SIG-M5 treated with dmso at 0.1 percent for 504 hours (cell line): ENCODE measurements around the gene ACIN1.

ENCODE experiments used
- DNase-seq: peaks from one replicate; lab custom pipeline; 2025; ENCODE audit not compliant: unreplicated experiment; lab: John Stamatoyannopoulos, UW

ACIN1 gene, protein sequence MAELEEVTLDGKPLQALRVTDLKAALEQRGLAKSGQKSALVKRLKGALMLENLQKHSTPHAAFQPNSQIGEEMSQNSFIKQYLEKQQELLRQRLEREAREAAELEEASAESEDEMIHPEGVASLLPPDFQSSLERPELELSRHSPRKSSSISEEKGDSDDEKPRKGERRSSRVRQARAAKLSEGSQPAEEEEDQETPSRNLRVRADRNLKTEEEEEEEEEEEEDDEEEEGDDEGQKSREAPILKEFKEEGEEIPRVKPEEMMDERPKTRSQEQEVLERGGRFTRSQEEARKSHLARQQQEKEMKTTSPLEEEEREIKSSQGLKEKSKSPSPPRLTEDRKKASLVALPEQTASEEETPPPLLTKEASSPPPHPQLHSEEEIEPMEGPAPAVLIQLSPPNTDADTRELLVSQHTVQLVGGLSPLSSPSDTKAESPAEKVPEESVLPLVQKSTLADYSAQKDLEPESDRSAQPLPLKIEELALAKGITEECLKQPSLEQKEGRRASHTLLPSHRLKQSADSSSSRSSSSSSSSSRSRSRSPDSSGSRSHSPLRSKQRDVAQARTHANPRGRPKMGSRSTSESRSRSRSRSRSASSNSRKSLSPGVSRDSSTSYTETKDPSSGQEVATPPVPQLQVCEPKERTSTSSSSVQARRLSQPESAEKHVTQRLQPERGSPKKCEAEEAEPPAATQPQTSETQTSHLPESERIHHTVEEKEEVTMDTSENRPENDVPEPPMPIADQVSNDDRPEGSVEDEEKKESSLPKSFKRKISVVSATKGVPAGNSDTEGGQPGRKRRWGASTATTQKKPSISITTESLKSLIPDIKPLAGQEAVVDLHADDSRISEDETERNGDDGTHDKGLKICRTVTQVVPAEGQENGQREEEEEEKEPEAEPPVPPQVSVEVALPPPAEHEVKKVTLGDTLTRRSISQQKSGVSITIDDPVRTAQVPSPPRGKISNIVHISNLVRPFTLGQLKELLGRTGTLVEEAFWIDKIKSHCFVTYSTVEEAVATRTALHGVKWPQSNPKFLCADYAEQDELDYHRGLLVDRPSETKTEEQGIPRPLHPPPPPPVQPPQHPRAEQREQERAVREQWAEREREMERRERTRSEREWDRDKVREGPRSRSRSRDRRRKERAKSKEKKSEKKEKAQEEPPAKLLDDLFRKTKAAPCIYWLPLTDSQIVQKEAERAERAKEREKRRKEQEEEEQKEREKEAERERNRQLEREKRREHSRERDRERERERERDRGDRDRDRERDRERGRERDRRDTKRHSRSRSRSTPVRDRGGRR

DNA sequence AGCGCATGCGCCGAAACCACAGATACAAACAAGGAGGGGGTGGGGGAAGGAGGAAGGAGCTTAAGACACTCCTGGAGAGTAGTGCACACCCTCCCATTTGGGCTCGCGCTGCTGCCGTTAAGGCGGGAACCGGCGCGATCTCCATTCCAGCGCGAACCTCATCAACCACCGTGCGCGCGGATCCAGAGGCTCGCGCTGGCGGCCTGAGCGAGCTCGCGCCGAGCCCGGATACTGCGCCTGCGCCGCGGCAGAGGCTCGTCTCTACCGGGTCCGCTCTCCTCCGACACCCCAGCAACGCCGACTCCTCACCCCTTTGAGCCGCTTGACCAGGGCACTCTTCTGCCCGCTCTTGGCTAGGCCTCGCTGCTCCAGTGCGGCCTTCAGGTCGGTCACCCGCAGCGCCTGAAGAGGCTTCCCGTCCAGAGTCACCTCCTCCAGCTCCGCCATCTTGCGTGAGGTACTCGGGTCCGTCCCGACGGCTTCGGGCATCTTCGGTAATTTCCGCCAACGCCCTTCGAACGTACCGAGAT lies at the start of gene ACIN1:
Gene ACIN1, minus strand, starts transcription at position 471 of the 530 bp plus-strand sequence. Its CDS starts 24 bp downstream, at position 447.
- DNase-seq = no peak

DNA sequence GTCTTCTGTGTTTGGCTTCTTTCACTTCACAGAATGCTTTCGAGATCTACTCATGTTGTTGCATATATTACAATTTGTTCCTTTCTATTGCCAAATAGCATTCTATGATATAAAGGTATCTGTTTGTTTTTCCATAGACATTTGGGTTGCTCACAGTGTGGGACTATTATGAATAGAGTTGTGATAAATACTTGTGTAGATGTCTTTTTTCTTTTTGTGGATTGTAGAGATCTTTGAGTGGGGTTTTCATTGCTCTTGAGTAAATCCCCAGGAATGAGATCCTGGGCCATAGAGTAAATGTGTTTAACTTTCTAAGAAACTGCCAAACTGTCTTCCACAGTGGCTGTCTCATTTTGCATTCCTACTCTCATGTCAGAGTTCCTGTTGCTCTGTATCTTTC lies 49.0 kb upstream of the ACIN1 start:
- DNase-seq = no peak

DNA sequence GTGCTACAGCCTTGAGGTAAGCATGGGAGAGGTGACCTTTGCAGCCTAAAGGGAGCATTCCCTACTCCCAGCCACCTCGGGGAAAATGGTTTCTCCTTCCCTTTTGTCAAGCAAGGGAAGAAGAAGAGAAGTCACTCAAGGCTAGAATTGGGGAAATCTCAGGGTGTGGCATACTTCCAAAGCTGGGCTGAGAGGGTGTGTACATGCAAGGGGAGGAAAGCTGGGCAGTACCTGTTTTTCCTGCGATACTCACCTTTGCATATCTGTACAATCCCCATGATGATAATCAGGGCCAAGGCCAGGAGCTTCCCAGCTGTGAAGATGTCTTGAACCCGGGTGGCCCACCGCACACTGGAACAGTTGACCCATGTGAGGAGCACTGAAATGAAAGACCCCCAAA lies 47.9 kb upstream of the ACIN1 start:
- no peak for DNase-seq

DNA sequence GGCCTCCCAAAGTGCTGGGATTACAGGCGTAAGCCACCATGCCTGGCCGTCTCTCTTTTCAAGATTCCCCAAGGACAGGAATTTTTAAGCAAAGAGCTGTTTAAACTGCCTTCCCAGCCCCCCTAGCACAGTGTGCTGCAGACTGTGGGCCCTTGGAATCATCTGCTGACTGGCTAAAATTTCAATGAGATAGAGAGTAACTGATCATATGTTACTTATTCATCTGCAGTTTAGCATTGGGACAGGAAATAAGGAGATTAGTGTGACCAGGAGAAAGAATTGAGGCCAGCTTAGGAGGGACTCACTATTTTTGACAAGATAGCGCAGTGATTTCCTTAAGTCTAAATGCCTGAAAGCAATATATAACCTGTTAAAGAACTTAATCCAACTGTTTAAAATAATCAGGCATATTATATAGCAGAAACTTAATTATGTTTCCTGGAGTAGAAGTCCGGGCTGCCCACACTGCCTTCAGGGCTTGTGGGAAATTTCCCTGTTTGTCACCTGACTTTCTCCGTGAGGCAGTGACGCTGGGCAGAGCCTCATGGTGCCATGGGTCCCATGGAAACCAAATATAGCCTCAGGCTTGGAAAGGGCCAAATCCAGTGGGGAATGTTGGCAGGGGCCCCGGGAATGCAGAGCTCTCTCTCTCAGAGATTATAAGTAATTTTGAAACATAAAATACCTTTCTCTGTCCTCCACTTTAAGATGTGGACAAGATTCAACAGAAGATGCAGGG lies 46.9 kb upstream of the ACIN1 start:
- peak; percentile 38 for DNase-seq

DNA sequence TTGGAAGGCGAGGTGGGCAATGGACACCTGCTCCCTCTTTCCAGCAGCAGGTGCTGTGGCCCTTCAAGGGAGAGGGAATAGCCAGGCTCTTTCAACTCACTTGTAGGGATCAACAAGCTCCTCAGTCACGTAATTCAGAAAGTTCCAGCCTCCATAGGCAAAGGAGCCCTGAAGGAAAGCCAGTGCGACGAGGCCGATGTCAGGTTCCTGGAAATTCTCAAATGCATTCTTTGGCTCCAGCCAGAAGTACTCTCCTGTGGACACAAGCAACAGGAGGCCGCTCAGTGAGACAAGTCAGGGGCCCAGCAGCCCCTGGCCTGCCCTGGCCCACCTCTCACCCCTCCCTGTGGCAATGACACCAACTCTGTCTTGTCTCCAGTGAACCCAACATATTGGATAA lies 45.4 kb upstream of the ACIN1 start:
- DNase-seq = no peak

DNA sequence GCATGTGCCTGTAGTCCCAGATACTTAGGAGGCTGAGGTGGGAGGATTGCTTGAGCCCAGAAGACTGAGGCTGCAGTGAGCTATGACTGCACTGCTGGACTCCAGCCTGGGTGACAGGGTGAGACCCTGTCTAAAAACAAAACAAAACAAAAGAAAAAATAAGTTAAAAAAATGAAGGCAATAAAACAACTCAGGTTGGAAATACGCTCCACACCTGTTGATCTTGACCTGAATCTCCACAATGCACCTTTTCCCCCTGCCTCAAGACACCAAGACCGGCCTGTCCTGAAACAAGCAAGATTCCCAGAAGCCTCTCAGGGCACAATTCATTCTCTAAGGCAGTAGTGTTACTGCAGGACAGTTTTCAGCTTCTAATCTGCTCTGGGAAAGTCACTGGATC lies 44.9 kb upstream of the ACIN1 start:
- no peak for DNase-seq

DNA sequence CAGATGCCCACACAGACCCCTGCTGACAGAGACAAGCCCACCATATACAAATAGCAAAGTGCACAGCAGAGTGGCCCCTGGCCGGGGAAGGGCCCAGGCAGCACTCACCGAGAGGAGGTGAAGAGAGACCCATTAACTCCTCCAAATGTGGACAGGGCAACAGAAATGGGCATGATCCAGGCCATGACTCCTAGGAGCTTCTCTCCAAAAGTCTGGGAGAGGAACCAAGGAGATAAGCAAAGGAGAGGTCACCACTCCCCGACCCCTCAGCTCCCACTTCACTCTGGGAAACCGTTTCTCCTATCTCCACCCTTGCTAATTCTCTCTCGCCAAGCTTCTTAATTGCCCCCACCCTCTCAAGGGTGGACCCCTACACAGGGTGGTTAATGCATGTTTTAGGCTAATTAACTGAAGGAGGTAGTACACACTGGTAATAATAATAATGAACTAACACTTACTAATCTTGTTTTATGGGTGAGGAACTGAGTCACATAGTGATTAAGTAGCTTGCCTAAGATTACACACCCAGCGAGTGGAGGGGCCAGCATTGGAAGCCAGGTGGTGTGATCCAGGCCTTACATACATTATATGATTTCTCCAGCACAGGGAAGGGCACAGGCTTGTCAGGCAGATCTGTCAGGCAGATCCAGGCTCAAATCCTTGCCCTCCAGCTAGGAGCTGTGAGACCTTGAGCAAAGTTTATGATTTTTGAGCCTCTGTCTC lies 43.0 kb upstream of the ACIN1 start:
- no peak for DNase-seq

DNA sequence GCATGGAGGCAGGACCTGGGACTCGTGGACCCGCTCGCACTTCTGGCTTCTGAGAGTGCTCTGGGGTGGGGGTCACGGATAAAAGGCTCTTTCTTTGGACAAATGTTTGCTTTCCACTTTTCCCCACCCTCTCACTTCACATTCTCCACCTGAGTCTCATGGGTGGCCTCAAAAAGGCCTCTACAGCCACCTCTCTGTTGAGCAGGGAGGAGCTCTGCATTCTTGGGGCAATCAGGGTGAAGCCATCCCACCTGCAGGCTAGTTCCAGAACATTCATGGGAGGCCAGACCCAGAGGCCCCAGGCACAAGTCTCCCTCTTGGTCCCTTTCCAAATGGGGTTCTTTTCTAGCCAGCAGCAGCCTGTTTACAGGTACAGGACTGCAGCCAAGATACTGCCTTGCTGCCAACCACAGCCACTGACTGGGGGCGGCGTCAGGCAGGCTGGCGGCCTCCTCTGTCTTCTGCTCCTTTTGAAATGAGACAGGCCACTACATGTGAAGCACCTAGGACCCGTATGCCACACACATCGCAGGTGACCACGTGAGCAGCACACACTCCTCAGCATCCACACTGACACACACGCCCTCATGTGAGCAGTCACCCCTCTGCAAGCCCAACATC lies 42.4 kb upstream of the ACIN1 start:
- DNase-seq = no peak

DNA sequence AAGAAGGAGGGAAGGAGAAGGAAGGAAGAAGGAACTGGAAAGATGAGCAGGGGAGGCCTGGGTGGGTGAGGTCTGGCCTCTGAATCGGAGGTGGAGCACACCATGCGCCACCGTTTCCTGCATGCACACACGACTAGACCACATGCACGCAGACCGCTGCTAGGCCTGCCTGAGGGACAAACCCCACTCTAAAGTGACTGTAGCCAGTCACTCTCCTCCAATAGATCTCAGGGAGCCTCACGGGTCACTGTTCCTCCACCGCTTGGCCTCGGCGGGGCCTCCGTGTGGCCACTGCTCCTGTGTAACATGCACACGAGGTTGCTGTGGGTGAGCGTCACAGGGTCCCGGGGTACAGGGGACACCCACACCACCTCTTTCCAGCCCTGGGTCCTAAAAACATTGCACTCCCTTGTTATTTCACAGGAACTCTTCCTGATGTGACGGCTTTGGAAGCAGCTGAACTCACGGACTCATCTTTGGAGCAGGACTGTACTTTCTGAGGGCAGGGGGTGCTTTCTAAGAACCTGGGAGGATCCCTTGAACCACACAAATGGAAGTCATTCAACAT lies 41.7 kb upstream of the ACIN1 start:
- DNase-seq = no peak

DNA sequence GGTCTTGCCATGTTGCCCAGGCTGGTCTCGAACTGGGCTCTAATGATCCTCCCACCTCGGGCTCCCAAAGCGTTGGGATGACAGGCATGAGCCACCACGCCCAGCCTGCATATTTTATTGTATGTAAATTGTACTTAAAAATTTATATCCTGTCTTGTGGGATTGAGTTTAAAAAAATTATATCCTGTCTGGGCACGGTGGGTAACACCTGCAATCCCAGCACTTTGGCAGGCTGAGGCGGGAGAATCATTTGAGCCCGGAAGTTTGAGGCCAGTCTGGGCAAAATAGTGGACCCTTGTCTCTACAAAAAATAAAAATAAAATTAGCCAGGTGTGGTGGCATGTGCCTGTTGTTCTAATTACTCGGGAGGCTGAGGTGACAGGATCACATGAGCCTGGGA lies 38.0 kb upstream of the ACIN1 start:
- DNase-seq = no peak

DNA sequence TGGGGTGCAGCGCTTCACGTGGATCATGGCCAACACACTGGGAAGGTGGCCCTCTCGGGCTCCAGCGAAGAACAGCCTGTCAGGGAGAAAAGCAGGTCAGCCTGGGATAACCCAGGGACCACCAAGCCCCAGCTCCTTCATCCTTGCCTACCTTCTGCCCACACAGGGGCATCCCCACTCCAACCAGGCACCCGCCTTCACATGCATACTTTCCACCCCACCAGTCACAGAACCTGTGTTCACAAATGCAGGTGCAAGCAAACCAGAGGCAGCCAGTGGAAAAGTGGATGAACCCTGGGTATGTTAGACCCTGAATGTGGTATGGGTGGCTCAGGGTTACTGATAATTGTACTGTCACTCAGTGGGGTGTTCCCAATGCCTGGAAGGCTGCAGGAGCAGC lies 36.5 kb upstream of the ACIN1 start:
- no peak for DNase-seq

DNA sequence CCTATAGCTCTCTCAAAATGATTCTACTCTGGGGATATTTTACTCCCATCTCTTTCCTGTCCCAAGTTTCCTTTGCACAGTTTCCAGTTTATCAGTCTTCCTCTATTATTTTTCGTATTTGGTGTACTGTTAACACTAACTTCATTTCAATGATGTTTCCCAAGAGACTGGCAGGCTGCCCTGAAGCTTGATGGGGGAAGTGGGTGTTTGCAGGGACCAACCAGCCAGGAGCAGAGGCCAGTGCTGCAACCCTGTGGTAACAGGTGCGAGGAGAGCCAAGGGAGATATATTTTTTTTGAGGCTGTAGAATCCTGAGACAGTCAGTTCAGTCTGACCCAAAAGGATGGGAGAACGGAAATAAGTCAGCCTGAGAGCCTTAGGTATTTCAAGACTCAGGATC lies 35.9 kb upstream of the ACIN1 start:
- peak; percentile 40 for DNase-seq

DNA sequence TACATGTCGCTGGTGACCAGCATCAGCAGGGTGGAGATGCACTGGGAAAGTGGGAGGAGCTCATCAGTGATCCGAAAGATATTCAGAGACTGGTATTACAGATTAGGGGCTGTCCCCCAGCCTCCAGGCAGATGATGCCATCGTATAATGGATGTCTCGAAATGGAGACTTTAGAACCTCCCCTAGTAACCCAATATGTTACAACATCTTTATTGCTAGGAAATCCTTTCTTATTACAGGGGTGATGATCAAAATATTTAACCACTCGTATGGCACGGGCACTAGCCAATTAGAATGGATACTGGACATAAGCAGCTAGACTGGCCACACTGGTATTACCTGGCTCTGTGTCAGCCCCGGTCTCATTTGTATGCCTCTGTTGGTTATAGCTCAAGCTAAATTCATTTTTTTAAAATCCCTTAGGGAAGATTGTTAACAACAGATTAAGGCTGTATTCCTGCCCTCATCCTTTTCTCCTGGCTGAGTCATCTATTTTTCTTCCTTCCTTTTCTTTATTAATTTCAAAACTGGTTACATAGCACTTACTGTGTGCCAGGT lies 34.9 kb upstream of the ACIN1 start:
- DNase-seq = peak; percentile 50

DNA sequence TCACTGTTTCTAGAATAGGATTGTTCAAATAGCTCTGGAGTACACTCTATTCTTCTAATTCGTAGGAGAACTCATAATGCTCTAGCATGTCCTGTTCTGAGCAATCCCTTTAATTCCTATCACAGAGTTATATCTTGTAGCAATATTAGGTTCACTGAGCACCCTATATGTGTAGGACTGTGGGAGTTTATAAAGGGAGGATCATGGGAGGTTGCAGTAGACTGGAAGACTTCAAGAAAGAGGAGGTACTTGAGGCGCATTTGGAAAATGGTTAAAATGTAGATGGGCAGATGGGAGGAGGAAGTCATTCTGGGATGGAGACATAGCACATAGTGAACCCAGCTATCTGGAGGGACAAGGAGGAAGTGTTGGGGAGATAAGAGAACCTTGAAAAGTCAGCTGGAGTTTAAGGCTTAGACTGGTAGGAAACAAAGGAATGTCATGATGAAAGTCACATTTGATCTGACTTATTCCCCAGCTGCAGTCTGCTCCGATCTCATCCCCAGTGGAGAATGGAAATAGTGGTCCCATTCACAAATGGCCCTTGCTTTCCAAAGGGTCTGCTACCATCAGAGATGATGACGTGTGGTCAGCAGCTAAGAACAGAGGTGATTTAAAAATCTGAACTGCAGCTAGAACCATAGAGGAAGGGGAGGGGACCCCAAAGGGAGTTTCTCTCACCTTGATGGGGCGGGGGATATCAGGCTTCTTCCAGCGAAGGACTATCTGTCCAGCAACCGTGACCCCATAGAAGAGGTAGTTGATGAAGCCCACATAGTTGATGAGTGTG lies 34.2 kb upstream of the ACIN1 start:
- no peak for DNase-seq

DNA sequence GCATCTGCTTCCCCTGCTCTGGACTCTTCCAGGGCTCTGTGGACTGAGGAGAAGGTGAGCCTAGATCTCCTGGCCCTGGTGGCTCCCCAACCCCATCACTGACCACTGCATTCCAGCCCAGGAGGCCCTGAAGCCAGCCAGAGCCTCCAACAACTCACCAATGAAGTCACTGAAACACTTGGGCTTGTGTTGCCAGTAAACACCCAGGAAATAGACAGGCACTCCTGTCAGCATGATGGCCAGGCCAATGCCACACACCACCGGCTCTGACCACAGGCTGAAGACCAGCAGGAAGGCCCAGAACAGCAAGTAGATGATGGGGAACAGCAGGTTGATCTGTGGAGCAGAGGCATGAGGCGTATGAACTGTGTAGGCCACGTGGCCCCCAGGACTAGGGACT lies 32.9 kb upstream of the ACIN1 start:
- no peak for DNase-seq

DNA sequence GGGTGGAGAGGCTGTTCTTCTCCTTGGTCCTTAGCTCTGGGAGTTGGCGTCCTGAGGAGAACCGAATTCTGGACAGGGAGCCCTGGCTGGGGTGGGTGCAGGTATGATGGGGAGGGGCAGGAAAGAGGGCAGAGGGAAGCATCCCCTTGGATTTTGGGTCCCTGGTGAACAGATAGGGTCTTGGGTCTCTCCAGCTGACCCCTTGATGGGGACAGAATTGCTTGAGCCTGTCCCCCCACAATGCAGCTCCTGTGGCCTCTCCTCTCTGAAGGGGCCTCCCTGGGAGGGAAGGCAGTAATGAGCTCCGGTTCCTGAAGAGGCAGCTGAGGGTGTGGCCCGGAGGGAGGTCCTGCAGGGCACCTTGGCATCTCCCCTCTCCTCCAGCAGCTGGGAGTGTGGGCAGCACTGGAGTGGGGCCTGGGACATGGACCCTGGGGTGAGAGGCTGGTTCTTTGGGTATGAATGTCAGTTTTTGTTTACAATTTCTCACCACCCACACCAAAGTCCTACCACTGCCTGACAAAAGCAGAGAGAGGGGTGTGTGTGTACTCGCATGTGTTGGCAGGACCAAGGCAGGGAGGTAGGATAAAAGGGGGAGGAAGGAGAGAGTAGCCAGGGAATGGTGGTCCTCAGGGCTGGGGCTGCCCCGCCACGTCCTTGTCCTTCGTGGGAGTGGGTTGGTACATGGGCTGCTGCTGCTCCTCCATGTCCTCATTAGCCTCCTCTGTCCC lies 31.8 kb upstream of the ACIN1 start:
- DNase-seq = no peak

DNA sequence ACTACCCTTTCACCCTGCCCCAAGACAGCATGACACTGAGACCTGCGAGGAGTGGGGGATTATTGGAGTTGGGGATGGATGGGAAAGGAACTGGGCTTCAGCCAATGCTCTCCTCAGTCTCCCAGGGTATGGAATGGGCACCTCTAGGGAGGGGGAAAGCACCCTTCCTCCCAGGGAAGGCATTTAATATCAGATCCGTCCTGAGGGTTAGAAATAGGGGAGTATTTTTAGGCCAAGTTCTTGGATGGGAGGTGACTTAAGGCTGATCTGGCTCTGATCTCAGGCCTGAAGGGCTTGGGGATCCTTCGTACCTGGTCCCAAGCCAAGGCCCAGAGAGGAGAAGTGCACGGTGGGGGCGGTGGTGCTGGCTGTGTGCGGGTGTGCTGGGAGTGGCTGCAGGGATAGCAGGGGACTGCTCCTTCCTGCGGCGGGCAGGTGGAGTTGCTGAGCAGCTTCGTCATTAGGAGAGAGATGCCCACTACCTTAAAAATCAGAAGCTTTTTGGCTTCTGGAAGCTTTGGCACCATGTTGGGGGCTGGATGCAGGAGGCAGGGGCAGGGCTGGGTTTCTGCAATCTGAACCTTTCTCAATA lies 31.1 kb upstream of the ACIN1 start:
- DNase-seq = no peak
